Activated naive CD8-positive, alpha-beta T cell treated with anti-CD3 and anti-CD28 coated beads for 36 hours (primary cell): ENCODE data around the gene STYXL2. TPM values are rescaled to one million over a fixed set of nuclear protein-coding genes. Genes with fewer than 3 reads are reported as not detected.
A peak's percentile ranks its signal among the peaks of the same experiment; 100 is the strongest.

Source experiments
- DNase-seq: peaks from one replicate; pipeline ENCODE4 v3.0.0; 2021
- H3K27ac Mint-ChIP-seq: one replicate; pipeline ENCODE4 v1.8.0; 2022; ENCODE audit warnings: mild to moderate bottlenecking, moderate library complexity, mixed read lengths
- H3K27me3 Mint-ChIP-seq: one replicate; pipeline ENCODE4 v1.8.0; 2022; ENCODE audit warnings: mild to moderate bottlenecking, mixed read lengths
- H3K36me3 Mint-ChIP-seq: one replicate; pipeline ENCODE4 v1.8.0; 2021; ENCODE audit warnings: mild to moderate bottlenecking, mixed read lengths
- H3K4me1 Mint-ChIP-seq: one replicate; pipeline ENCODE4 v1.8.0; 2021; ENCODE audit warnings: mixed read lengths
- H3K4me3 Mint-ChIP-seq: one replicate; pipeline ENCODE4 v1.8.0; 2022; ENCODE audit warnings: mild to moderate bottlenecking, moderate library complexity, mixed read lengths
- H3K9me3 Mint-ChIP-seq: one replicate; pipeline ENCODE4 v1.8.0; 2022; ENCODE audit warnings: mixed read lengths
- total RNA-seq, 2 experiments: library from RNA; stranded (reverse); gene quantifications; one replicate each; pipeline ENCODE4 v1.2.3, GENCODE V29; 2021

STYXL2 gene
- total RNA-seq: not detected

DNA sequence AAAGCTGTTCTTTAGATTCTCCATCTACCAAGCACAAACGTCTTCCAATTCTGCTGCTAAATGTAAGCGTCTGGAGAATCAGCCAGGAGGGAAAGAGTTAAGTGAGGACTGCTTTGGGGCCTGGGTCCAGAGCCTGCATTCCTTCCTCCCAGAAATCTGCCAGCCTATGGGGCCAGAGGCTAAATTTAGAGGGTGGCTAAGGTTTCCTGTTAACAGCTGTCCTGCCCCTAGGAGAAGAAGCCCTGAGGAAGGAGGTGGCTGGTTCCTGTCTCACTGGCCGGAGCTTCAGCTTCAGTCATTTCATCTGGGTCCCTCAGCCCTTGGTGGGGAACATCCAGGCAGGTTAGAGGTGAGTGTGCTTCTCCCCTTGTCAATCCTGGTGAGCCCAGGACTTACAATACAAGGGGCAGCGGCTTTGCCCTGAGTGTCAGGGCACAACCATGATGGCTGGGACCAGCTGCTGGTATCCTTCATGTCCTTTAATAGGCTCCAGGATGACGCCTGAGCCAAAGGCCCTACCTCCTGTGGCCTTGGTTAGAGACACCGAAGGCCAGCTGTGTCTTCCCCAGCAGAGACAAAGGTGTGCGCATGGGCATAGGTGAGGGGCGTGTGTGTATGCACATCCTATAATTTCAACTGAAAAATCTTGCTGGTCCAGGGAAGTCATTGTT is at the start of gene STYXL2:
Gene STYXL2 (plus strand): TSS at position 230 of the 671 bp plus-strand sequence. CDS start 775 bp downstream, outside the sequence.
- peaks cover 19% of the 10 kb centered on the region for H3K4me1 Mint-ChIP-seq
- H3K4me3 Mint-ChIP-seq: no peak within 1 kb of the TSS
- H3K27me3 Mint-ChIP-seq: no peaks in the 10 kb centered on the region
- H3K27ac Mint-ChIP-seq: no peak within 1 kb of the TSS
- H3K36me3 Mint-ChIP-seq: peaks cover 5% of the 10 kb centered on the region
- no peaks in the 10 kb centered on the region for H3K9me3 Mint-ChIP-seq
- no peak for DNase-seq

- no peaks in the 10 kb centered on the region for H3K4me1 Mint-ChIP-seq
Measured at GRCh38 chr1:167051907-167052306, 42.0 kb upstream of the STYXL2 start.

DNA sequence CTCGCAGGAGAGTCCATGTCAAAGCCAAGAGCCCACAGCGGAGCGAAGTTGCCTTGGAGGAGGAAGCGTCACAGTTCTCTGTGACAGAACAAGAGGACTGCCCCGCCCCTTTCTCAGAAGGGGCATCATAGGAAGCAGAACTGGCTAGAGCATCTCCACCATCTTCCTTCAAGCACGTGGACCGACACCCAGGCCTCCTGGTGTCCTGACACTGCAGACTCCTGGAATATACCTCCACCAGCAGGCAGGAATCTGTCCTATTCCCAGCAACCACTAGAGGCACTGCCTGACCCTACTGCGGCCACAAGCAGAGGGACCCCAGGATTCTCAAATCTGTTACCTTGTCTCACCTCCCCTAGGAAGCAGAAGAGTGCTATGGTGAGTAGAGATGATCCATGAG is 41.5 kb upstream of the STYXL2 start:
- H3K9me3 Mint-ChIP-seq: no peaks in the 10 kb centered on the region
- H3K27me3 Mint-ChIP-seq: no peaks in the 10 kb centered on the region
- H3K4me3 Mint-ChIP-seq: no peak overlapping the region
- H3K27ac Mint-ChIP-seq: no peak overlapping the region
- no peak for DNase-seq
- H3K4me1 Mint-ChIP-seq: no peaks in the 10 kb centered on the region
- no peaks in the 10 kb centered on the region for H3K36me3 Mint-ChIP-seq

More at GRCh38 chr1:167051907-167052306, 42.0 kb upstream of the STYXL2 start:
- H3K36me3 Mint-ChIP-seq: no peaks in the 10 kb centered on the region
- H3K27ac Mint-ChIP-seq: no peak overlapping the region
- no peak for DNase-seq
- no peak overlapping the region for H3K4me3 Mint-ChIP-seq
- no peaks in the 10 kb centered on the region for H3K9me3 Mint-ChIP-seq
- no peaks in the 10 kb centered on the region for H3K27me3 Mint-ChIP-seq

DNA sequence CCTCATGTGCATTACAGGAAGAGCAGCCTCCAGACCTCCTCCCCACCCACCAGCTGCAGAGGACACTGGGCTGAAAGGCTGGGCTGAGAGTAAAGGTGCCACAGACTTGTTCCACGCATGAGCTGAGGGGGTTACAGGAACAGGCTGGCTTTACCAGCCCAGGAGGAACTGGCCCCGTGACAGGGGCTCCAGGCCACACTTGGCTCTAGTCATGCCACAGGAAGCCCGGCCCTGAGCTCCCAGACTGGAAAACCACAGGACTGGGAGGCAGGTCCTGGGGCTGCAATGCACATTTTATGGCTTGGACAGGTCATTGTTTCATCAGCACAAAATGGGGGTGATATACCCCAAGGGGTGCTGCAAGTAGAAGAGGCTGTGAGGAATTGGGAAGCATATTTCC is 39.3 kb upstream of the STYXL2 start:
- H3K9me3 Mint-ChIP-seq: no peaks in the 10 kb centered on the region
- no peak overlapping the region for H3K27ac Mint-ChIP-seq

DNA sequence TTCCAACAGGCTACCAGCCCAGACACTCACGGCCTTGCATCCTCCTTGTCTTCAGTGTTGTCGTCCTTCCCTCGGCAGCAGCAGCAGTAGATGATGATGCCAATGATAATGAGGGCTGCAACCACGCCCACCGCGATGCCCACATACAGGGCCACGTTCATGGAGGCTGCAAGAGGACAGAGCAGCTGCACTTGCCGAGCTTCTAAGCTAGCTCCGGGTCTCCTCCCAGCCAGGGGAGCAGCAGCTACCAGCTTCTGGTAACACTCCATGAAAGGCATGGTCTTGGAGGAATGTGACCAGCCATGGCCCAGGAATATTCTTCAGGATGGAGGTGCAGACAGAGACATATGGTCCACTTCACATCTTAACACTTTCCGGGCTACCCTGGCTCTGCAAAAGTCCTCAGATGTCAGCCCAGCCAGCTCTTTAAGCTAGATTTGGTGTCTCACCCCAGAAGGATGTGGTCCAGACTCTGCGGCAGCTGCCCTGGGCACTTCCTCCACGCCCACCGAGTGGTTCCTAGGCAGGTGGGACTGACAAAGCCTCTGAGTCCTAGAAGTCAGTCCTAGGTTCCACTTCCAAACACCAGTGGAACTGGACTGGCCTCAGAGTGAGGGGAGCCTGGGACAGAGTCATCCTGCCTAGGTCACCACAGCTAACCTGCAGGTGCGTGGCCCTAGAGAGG is 38.8 kb upstream of the STYXL2 start:
- H3K36me3 Mint-ChIP-seq: no peaks in the 10 kb centered on the region
- no peak overlapping the region for H3K27ac Mint-ChIP-seq
- H3K4me1 Mint-ChIP-seq: peaks cover 9% of the 10 kb centered on the region
- H3K9me3 Mint-ChIP-seq: no peaks in the 10 kb centered on the region
- H3K4me3 Mint-ChIP-seq: no peak overlapping the region
- H3K27me3 Mint-ChIP-seq: no peaks in the 10 kb centered on the region
- DNase-seq: no peak

More for the DNA sequence above, 39.3 kb upstream of the STYXL2 start:
- no peak overlapping the region for H3K4me3 Mint-ChIP-seq
- no peaks in the 10 kb centered on the region for H3K27me3 Mint-ChIP-seq
- DNase-seq: no peak
- peaks cover 9% of the 10 kb centered on the region for H3K4me1 Mint-ChIP-seq
- no peaks in the 10 kb centered on the region for H3K36me3 Mint-ChIP-seq

- Mint-ChIP-seq H3K4me1 (peaks cover 9% of the 10 kb centered on the region), H3K27me3 (no peaks in the 10 kb centered on the region), H3K36me3 (no peaks in the 10 kb centered on the region), H3K9me3 (no peaks in the 10 kb centered on the region), H3K4me3 (no peak overlapping the region), H3K27ac (no peak overlapping the region)
- no peak for DNase-seq
Measured at GRCh38 chr1:167056529-167057231, 37.2 kb upstream of the STYXL2 start.

GRCh38 chr1:167057241-167057688 is 36.6 kb upstream of the STYXL2 start:
- no peak overlapping the region for H3K4me3 Mint-ChIP-seq
- DNase-seq: peak; percentile 44
- peaks cover 9% of the 10 kb centered on the region for H3K4me1 Mint-ChIP-seq
- H3K27me3 Mint-ChIP-seq: no peaks in the 10 kb centered on the region
- H3K27ac Mint-ChIP-seq: no peak overlapping the region
- H3K9me3 Mint-ChIP-seq: no peaks in the 10 kb centered on the region
- no peaks in the 10 kb centered on the region for H3K36me3 Mint-ChIP-seq

GRCh38 chr1:167059045-167059808 is 34.6 kb upstream of the STYXL2 start:
- Mint-ChIP-seq H3K27me3 (no peaks in the 10 kb centered on the region), H3K4me3 (no peak overlapping the region), H3K9me3 (no peaks in the 10 kb centered on the region), H3K27ac (no peak overlapping the region), H3K4me1 (peaks cover 9% of the 10 kb centered on the region), H3K36me3 (no peaks in the 10 kb centered on the region)
- peak; percentile 57 for DNase-seq

GRCh38 chr1:167059809-167060107 is 34.1 kb upstream of the STYXL2 start:
- Mint-ChIP-seq H3K4me3 (no peak overlapping the region), H3K9me3 (no peaks in the 10 kb centered on the region), H3K36me3 (no peaks in the 10 kb centered on the region), H3K4me1 (peaks cover 9% of the 10 kb centered on the region), H3K27ac (no peak overlapping the region), H3K27me3 (no peaks in the 10 kb centered on the region)
- no peak for DNase-seq

GRCh38 chr1:167060141-167061072 is 33.5 kb upstream of the STYXL2 start:
- H3K9me3 Mint-ChIP-seq: no peaks in the 10 kb centered on the region
- peaks cover 9% of the 10 kb centered on the region for H3K4me1 Mint-ChIP-seq
- DNase-seq: no peak
- H3K27me3 Mint-ChIP-seq: no peaks in the 10 kb centered on the region
- H3K36me3 Mint-ChIP-seq: no peaks in the 10 kb centered on the region
- no peak overlapping the region for H3K27ac Mint-ChIP-seq
- H3K4me3 Mint-ChIP-seq: no peak overlapping the region

DNA sequence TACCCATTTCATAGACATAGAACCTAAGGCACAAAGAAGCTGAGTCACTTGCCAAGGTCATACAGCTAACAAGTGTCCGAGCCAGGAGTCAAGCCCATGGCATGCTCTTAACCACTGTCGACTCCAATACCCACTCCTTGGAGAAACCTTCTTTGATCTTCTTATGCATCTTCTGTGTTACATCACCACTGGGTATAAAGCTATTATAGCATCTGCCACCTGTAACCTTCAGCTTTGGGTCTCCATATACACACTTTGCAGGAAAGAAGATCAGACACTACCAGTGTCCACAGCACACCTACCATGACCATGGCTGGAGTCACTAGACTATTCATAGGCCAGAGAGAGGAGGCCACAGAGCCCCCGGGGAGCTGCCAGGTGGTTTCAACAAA is 32.8 kb upstream of the STYXL2 start:
- DNase-seq: no peak
- no peaks in the 10 kb centered on the region for H3K9me3 Mint-ChIP-seq

DNA sequence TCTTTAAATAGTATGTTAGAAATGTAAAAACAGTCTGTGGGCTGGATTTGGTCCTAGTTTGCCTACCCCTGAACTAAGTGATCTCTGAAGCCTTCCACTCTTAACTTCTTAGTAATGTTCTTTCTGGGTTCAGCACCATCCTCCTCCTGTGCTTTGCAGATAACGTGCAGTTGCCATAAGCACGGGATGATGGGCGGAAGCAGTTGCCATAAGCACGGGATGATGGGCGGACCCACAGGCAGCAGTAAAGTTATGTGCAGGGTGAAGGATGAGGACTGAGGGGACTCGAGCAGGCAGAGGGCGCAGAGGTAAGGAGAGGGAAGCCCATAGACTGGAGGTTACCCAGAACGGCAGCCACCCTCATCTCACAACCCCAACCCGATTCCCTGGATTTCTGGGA is 29.3 kb upstream of the STYXL2 start:
- H3K9me3 Mint-ChIP-seq: no peaks in the 10 kb centered on the region
- H3K27me3 Mint-ChIP-seq: no peaks in the 10 kb centered on the region
- no peak overlapping the region for H3K27ac Mint-ChIP-seq
- no peaks in the 10 kb centered on the region for H3K36me3 Mint-ChIP-seq
- no peak for DNase-seq
- peaks cover 2% of the 10 kb centered on the region for H3K4me1 Mint-ChIP-seq
- H3K4me3 Mint-ChIP-seq: no peak overlapping the region

More for the DNA sequence above, 32.8 kb upstream of the STYXL2 start:
- H3K27me3 Mint-ChIP-seq: no peaks in the 10 kb centered on the region
- no peak overlapping the region for H3K27ac Mint-ChIP-seq
- no peak overlapping the region for H3K4me3 Mint-ChIP-seq
- H3K36me3 Mint-ChIP-seq: no peaks in the 10 kb centered on the region
- peaks cover 9% of the 10 kb centered on the region for H3K4me1 Mint-ChIP-seq

DNA sequence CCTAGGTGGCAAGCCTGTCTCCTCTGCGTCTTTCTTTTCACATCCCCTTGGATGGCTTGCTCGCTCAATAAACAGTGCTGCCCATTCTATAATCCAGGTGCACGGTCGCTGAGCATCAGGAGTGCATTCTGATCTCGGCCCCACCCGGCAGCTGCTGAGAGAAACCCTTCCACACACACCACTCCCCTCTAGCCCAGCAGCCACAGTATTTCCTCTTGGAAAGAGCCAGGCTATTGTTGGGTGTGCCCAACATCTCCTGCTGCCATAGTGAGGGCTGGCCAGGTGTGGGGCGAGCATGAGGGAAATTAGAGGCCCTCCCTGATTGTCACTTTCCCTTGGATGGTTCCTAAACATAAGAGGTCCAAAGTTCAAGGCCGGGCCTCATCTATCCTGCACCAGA is 28.4 kb upstream of the STYXL2 start:
- Mint-ChIP-seq H3K27ac (no peak overlapping the region), H3K27me3 (no peaks in the 10 kb centered on the region), H3K4me3 (no peak overlapping the region), H3K4me1 (peaks cover 2% of the 10 kb centered on the region), H3K36me3 (no peaks in the 10 kb centered on the region), H3K9me3 (no peaks in the 10 kb centered on the region)
- DNase-seq: no peak
